WTC11 (cell line): ENCODE results near the gene KIF2C. TPM values are rescaled to one million over a fixed set of nuclear protein-coding genes. Genes with fewer than 3 reads are reported as not detected.

Experiments
- ATAC-seq: fragments of 200-7000 bp; cut with Tn5 transposase; 2 replicates; pipeline ENCODE4 v1.10.0; 2021; ENCODE audit warnings: mild to moderate bottlenecking, moderate library complexity
- CTCF ChIA-PET: fragments of 300-600 bp; sonication (Branson Sonifier 250); formaldehyde crosslinking; loops from one replicate; lab custom pipeline; 2021; ENCODE audit warnings: antibody characterized with exemption; lab: Charles Lee
- POLR2A ChIA-PET: fragments of 350-600 bp; sonication (Branson Sonifier 250); formaldehyde crosslinking; loops from one replicate; lab custom pipeline; 2021; ENCODE audit warnings: antibody characterized with exemption; lab: Charles Lee
- DNase-seq: peaks from one replicate; pipeline ENCODE4 v3.0.0; 2021; ENCODE audit warnings: low spot score
- H3K27ac Mint-ChIP-seq: 2 replicates; pipeline ENCODE4 v1.8.0; 2021; ENCODE audit warnings: mixed read lengths
- H3K27me3 Mint-ChIP-seq: 2 replicates; pipeline ENCODE4 v1.8.0; 2021; ENCODE audit warnings: low read depth, mild to moderate bottlenecking, moderate library complexity, mixed read lengths
- H3K36me3 Mint-ChIP-seq: 2 replicates; pipeline ENCODE4 v1.8.0; 2021; ENCODE audit warnings: mixed read lengths
- H3K4me1 Mint-ChIP-seq: 2 replicates; pipeline ENCODE4 v1.8.0; 2022; ENCODE audit warnings: mixed read lengths
- H3K4me3 Mint-ChIP-seq: 2 replicates; pipeline ENCODE4 v1.8.0; 2021; ENCODE audit warnings: mild to moderate bottlenecking, moderate library complexity, mixed read lengths
- H3K9me3 Mint-ChIP-seq: 2 replicates; pipeline ENCODE4 v1.8.0; 2021; ENCODE audit warnings: mixed read lengths
- ETV6 ChIP-seq: sonication (generic); formaldehyde crosslinking; IDR thresholded peaks from 2 replicates; pipeline ENCODE4 v1.8.1; 2022; ENCODE audit warnings: mild to moderate bottlenecking, missing genetic modification reagents
- GTF2I ChIP-seq: fragments of 250-450 bp; sonication (Bioruptor Pico); conservative IDR thresholded peaks from 2 replicates; pipeline ENCODE4 v1.4.0; 2021; ENCODE audit warnings: mild to moderate bottlenecking
- RELA ChIP-seq: sonication (generic); formaldehyde crosslinking; IDR thresholded peaks from 2 replicates; pipeline ENCODE4 v1.8.1; 2022; ENCODE audit warnings: missing genetic modification reagents, mild to moderate bottlenecking, borderline replicate concordance
- SP1 ChIP-seq: sonication (generic); formaldehyde crosslinking; conservative IDR thresholded peaks from 2 replicates; pipeline ENCODE4 v1.8.1; 2022; ENCODE audit warnings: missing genetic modification reagents
- total RNA-seq: library from RNA; stranded (reverse); gene quantifications from 3 replicates; pipeline ENCODE4 v1.2.3, GENCODE V29; 2021
- TF ChIP-seq, protein P1 (sequence below): sonication (generic); formaldehyde crosslinking; conservative IDR thresholded peaks from 2 replicates; pipeline ENCODE4 v1.8.1; 2023; ENCODE audit warnings: mild to moderate bottlenecking, low read depth, missing genetic modification reagents, moderate library complexity
- TF ChIP-seq, protein P2 (sequence below): sonication (generic); formaldehyde crosslinking; IDR thresholded peaks from 2 replicates; pipeline ENCODE4 v1.8.1; 2023; ENCODE audit warnings: mild to moderate bottlenecking, missing genetic modification reagents
- TF ChIP-seq, protein P3 (sequence below): fragments of 250-450 bp; sonication (Bioruptor Pico); IDR thresholded peaks from 2 replicates; pipeline ENCODE4 v1.9.0; 2021; ENCODE audit warnings: mild to moderate bottlenecking, borderline replicate concordance

Gene KIF2C
- total RNA-seq, 1 experiment from 2014 or later: 93.8 TPM

DNA sequence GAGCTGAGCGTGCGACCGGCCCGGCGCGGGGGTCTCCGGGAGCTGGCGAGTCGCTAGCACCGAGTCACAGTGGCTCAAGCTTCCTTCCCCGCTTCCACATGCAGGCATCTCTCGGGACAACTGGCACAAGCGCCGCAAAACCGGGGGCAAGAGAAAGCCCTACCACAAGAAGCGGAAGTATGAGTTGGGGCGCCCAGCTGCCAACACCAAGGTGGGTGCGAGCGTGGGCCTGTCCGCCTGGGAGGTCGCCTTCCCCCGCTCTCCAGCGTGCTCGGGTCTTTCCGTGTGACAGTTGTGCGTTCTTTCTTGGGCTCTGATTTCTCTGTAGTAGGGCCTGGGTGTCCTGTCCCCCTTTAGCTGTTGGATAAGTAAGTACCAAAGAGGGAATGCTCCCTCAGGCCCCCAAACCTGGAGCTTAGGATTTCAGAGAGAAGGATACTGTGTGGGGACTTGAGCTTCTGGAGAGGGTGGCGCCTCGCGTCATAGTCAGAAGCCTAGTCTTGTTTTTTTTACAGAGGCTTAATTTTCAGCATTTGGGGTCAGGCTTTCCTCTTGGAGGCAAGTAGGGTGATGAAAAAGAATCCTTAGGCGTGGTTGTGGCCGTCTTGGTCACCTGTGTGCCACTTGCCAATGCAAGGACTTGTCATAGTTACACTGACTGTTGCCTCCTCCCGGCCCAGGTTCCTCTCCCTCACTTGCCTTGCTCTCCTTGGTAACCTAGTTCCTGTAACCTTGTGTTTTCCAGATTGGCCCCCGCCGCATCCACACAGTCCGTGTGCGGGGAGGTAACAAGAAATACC is 36.5 kb downstream of the KIF2C start (continued):
- TF ChIP-seq, protein P1, sequence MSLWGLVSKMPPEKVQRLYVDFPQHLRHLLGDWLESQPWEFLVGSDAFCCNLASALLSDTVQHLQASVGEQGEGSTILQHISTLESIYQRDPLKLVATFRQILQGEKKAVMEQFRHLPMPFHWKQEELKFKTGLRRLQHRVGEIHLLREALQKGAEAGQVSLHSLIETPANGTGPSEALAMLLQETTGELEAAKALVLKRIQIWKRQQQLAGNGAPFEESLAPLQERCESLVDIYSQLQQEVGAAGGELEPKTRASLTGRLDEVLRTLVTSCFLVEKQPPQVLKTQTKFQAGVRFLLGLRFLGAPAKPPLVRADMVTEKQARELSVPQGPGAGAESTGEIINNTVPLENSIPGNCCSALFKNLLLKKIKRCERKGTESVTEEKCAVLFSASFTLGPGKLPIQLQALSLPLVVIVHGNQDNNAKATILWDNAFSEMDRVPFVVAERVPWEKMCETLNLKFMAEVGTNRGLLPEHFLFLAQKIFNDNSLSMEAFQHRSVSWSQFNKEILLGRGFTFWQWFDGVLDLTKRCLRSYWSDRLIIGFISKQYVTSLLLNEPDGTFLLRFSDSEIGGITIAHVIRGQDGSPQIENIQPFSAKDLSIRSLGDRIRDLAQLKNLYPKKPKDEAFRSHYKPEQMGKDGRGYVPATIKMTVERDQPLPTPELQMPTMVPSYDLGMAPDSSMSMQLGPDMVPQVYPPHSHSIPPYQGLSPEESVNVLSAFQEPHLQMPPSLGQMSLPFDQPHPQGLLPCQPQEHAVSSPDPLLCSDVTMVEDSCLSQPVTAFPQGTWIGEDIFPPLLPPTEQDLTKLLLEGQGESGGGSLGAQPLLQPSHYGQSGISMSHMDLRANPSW (CRISPR knock-in tag): no peak
- TF ChIP-seq, protein P2, sequence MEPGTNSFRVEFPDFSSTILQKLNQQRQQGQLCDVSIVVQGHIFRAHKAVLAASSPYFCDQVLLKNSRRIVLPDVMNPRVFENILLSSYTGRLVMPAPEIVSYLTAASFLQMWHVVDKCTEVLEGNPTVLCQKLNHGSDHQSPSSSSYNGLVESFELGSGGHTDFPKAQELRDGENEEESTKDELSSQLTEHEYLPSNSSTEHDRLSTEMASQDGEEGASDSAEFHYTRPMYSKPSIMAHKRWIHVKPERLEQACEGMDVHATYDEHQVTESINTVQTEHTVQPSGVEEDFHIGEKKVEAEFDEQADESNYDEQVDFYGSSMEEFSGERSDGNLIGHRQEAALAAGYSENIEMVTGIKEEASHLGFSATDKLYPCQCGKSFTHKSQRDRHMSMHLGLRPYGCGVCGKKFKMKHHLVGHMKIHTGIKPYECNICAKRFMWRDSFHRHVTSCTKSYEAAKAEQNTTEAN (CRISPR knock-in tag): no peak; the same call in 1 of the 2 replicates
- no peak for TF ChIP-seq ETV6 (CRISPR knock-in tag)
- TF ChIP-seq, protein P3, sequence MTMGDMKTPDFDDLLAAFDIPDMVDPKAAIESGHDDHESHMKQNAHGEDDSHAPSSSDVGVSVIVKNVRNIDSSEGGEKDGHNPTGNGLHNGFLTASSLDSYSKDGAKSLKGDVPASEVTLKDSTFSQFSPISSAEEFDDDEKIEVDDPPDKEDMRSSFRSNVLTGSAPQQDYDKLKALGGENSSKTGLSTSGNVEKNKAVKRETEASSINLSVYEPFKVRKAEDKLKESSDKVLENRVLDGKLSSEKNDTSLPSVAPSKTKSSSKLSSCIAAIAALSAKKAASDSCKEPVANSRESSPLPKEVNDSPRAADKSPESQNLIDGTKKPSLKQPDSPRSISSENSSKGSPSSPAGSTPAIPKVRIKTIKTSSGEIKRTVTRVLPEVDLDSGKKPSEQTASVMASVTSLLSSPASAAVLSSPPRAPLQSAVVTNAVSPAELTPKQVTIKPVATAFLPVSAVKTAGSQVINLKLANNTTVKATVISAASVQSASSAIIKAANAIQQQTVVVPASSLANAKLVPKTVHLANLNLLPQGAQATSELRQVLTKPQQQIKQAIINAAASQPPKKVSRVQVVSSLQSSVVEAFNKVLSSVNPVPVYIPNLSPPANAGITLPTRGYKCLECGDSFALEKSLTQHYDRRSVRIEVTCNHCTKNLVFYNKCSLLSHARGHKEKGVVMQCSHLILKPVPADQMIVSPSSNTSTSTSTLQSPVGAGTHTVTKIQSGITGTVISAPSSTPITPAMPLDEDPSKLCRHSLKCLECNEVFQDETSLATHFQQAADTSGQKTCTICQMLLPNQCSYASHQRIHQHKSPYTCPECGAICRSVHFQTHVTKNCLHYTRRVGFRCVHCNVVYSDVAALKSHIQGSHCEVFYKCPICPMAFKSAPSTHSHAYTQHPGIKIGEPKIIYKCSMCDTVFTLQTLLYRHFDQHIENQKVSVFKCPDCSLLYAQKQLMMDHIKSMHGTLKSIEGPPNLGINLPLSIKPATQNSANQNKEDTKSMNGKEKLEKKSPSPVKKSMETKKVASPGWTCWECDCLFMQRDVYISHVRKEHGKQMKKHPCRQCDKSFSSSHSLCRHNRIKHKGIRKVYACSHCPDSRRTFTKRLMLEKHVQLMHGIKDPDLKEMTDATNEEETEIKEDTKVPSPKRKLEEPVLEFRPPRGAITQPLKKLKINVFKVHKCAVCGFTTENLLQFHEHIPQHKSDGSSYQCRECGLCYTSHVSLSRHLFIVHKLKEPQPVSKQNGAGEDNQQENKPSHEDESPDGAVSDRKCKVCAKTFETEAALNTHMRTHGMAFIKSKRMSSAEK (CRISPR knock-in tag): no peak

DNA sequence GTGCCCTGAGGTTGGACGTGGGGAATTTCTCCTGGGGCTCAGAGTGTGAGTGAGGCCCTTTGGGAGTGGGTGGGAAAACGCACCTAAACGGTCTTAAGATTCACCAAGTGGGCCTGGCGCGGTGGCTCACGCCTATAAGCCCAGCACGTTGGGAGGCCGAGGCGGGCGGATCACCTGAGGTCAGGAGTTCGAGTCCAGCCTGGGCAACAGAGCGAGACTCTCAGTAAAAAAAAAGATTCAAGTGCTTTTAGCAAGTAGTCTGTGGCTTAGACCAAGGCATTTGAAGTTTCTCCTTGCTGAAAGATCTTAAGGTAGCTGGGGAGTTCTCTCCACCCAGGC is 37.1 kb downstream of the KIF2C start:
- ATAC-seq: no peak
- no peak for TF ChIP-seq GTF2I (CRISPR knock-in tag)
- DNase-seq: no peak
- peaks cover 22% of the 10 kb centered on the region for H3K4me1 Mint-ChIP-seq
- H3K27ac Mint-ChIP-seq: peak overlapping the region; percentile 92
- ChIA-PET CTCF (interaction anchor here (1.7 to 2.0 kb wide), 2 partner anchors 10 to 17 kb away, joined by 5 to 9 read pairs; partner anchors contain the start of gene BEST4), POLR2A (interaction anchor here (1.1 to 2.8 kb wide), 4 partner anchors 8 to 745 kb away, joined by 3 to 19 read pairs (median 12); partner anchors contain the start of gene PRDX1)
- no peaks in the 10 kb centered on the region for H3K27me3 Mint-ChIP-seq
- H3K36me3 Mint-ChIP-seq: peaks cover 49% of the 10 kb centered on the region
- no peaks in the 10 kb centered on the region for H3K9me3 Mint-ChIP-seq
- peak overlapping the region; percentile 87 for H3K4me3 Mint-ChIP-seq

DNA sequence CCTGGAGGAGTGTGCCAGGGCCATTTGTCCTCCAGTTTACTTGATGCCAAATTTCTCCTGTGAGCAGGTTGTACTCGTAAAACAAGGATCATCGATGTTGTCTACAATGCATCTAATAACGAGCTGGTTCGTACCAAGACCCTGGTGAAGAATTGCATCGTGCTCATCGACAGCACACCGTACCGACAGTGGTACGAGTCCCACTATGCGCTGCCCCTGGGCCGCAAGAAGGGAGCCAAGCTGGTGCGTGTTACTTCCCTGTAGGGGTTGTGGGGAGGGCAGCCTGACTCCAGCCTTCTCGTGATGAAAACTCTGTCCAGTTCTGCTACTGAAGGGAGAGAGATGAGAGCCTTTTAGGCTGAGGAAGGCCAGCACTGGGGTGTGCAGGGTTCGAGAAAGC is 37.9 kb downstream of the KIF2C start:
- POLR2A ChIA-PET: no interaction called here
- Mint-ChIP-seq H3K27me3 (no peaks in the 10 kb centered on the region), H3K9me3 (no peaks in the 10 kb centered on the region), H3K36me3 (peaks cover 49% of the 10 kb centered on the region), H3K27ac (peak overlapping the region; percentile 94), H3K4me1 (peaks cover 22% of the 10 kb centered on the region), H3K4me3 (peak overlapping the region; percentile 87)
- no peak for DNase-seq
- ATAC-seq: no peak
- TF ChIP-seq, protein P2 (CRISPR knock-in tag): 0 out of 2 replicates have a peak, but pooled peaks have one; percentile 2
- TF ChIP-seq RELA: no peak
- TF ChIP-seq SP1 (CRISPR knock-in tag): 0 out of 2 replicates have a peak, but pooled peaks have one; percentile 18
- TF ChIP-seq, all 79 proteins: peak for 2
- CTCF ChIA-PET: no interaction called here
